Esophagus (tissue), 2 donors: ENCODE measurements around the gene HOXB7. TPM values are rescaled to one million over a fixed set of nuclear protein-coding genes. Genes with fewer than 3 reads are reported as not detected.
A peak's percentile ranks its signal among the peaks of the same experiment; 100 is the strongest.

Source experiments
- H3K27ac ChIP-seq, 2 donors: one replicate each; pipeline ENCODE4 v1.5.1; 2013; ENCODE audit warnings: low read depth in 2 of 2, mild to moderate bottlenecking in 2 of 2, inconsistent platforms in 1 of 2, low read length in 1 of 2, moderate library complexity in 1 of 2
- H3K27me3 ChIP-seq, 2 donors: one replicate each; pipeline ENCODE4 v1.6.1; 2013; ENCODE audit warnings: low read length in 2 of 2, control low read depth in 1 of 2, mild to moderate bottlenecking in 1 of 2; ENCODE audit not compliant: insufficient read depth in 2 of 2, control insufficient read depth in 1 of 2
- H3K36me3 ChIP-seq, 2 donors: one replicate each; pipeline ENCODE4 v1.6.1; 2013; ENCODE audit warnings: low read length in 1 of 2; ENCODE audit not compliant: control insufficient read depth in 2 of 2, insufficient read depth in 2 of 2
- H3K4me1 ChIP-seq, 2 donors: one replicate each; pipeline ENCODE4 v1.6.1; 2013; ENCODE audit warnings: low read length in 1 of 2; ENCODE audit not compliant: control insufficient read depth in 2 of 2, insufficient read depth in 2 of 2
- H3K4me3 ChIP-seq, 2 donors: one replicate each; pipeline ENCODE4 v1.5.1; 2013; ENCODE audit warnings: low read length in 2 of 2, mild to moderate bottlenecking in 2 of 2, low read depth in 1 of 2, moderate library complexity in 1 of 2
- H3K9me3 ChIP-seq, 2 donors: one replicate each; pipeline ENCODE4 v1.6.1; 2013; ENCODE audit warnings: mild to moderate bottlenecking in 2 of 2, low read depth in 1 of 2, low read length in 1 of 2, moderate library complexity in 1 of 2; ENCODE audit not compliant: control insufficient read depth in 2 of 2, insufficient read depth in 1 of 2
- WGBS, 2 donors: extraction: QIAGEN DNeasy Blood & Tissue Kit; methylation state at CpG; one replicate each; pipeline ENCODE4 v1.1.7; 2013; 5-methylcytosine and 5-hydroxymethylcytosine counted together
- polyA plus RNA-seq, 2 donors: library from polyadenylated mRNA; stranded (reverse); fragments of 200-250 nt; gene quantifications; one replicate each; pipeline ENCODE4 v1.2.3, GENCODE V29; 2013
- donor health status: healthy with polysubstance abuse.
- donor health status: Bipolar disorder and iron deficiency.

The HOXB7 gene
- polyA plus RNA-seq, 2 donors, result 0.27 to 0.39 TPM

DNA sequence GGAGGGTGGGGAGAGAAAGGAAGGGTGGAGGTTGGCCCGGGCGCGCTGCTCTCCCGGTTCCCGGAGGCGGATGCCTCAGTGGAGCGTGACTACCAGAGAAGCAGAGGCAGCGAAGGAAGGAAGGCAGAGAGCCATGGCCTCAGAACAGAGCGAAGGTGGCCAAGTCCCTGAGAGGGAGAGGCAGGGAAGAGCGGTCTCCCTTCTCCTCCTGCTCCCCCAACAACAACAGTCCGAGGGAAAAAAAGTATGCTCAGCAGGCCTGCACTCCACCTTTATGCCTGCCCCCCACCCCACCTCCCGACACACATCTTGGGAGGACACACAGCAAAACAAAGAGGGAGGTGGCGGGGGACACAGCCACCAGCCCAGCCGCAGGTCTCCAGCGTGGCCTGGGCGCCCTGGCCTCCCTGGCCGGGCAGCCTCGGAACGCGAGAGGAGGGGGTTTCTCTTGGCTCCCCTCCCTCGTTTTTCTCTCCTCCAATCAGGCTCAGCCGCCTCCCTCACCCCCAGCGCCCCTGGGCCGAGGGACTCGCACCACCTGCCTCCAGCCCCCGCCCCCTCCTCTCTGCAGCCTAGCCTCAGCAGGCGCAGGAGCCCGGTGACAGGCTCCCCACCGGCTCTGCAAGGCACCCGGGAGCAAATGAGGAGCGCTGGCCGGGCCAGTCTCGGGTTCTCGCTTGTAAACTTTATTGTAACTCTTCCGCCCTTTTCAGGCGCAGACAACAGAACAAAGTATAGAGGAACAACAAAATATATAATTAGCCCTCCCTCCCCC lies 1.1 kb upstream of the HOXB7 start:
- peaks cover 7 to 53% of the 10 kb centered on the region in 2 donors for H3K27me3 ChIP-seq
- H3K4me1 ChIP-seq, result peaks cover 6 to 11% of the 10 kb centered on the region in 2 donors

GRCh38 chr17:48611213-48611612 lies 396 bp upstream of the HOXB7 start:
- H3K4me3 ChIP-seq, result peak overlapping the region; percentile 41 to 56

More for the DNA sequence above, 1.1 kb upstream of the HOXB7 start:
- no peaks in the 10 kb centered on the region for H3K36me3 ChIP-seq
- H3K9me3 ChIP-seq, result no peaks in the 10 kb centered on the region
- no peak overlapping the region for H3K4me3 ChIP-seq
- no peak overlapping the region for H3K27ac ChIP-seq
- WGBS, 2 donors, result 9 to 10% methylated on average over 33 to 36 of the region's 36 CpGs

DNA sequence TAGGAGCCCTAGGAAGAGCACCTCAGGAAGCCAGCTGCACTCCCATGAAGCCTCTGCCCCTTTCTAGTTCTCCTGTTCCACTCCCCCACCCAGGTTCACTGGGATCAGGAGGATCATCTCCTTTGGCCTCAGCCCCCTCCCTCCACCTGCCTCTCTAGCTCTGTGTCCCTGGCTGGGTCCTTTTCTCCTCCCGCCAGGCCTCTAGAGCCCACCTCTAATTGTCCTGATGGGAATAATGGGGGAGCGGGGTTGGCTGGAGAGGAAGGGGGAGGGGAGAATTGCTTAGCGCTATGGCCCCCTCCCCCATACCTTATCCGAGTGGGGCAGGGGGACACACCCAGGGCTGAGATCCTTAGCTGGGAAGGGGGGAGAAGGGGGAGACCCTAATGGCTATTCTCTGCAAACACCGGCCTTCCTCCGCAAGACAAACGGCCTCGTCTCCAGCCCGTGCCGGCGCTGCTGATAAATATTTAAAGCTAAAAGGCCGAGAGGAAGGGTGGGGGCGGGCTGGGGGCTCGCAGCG lies 997 bp downstream of the HOXB7 start:
- H3K4me1 ChIP-seq, result peaks cover 6 to 11% of the 10 kb centered on the region in 2 donors
- no peaks in the 10 kb centered on the region for H3K9me3 ChIP-seq
- H3K27me3 ChIP-seq, result peaks cover 9 to 48% of the 10 kb centered on the region in 2 donors
- no peak overlapping the region for H3K27ac ChIP-seq
- 9 to 11% methylated on average over 15 of the region's 15 CpGs for whole genome bisulfite sequencing, 2 donors
- peak overlapping the region in 1 of 2 donors; percentile 56 for H3K4me3 ChIP-seq
- H3K36me3 ChIP-seq, result no peaks in the 10 kb centered on the region

More at GRCh38 chr17:48611213-48611612, 396 bp upstream of the HOXB7 start:
- no peaks in the 10 kb centered on the region for H3K36me3 ChIP-seq
- H3K4me1 ChIP-seq, result peaks cover 6 to 11% of the 10 kb centered on the region in 2 donors
- no peaks in the 10 kb centered on the region for H3K9me3 ChIP-seq
- WGBS, 2 donors, result 4 to 6% methylated on average over 22 of the region's 22 CpGs
- no peak overlapping the region for H3K27ac ChIP-seq
- peaks cover 6 to 51% of the 10 kb centered on the region in 2 donors for H3K27me3 ChIP-seq

DNA sequence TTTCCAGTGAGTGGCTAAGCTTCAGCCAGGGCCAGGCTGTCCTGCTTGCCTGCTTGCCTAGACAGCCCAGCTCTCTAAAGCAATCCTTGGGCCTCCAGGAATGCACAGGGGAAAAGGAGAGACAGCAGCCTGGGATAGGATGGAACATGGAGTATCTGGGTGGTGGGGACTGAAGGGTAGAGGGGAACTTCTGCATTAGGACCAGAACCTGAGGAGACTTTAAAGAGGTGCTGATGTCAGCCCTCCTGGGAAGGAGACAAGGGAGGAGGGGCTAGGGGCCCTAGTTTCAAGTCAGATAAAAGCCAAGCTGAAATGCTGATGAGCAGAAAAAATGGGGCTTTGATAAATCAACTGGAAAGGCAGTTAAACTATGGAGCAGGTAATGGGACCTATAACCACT lies 1.8 kb downstream of the HOXB7 start:
- H3K4me1 ChIP-seq, result peaks cover 2 to 8% of the 10 kb centered on the region in 2 donors
- H3K4me3 ChIP-seq, result no peak overlapping the region
- H3K36me3 ChIP-seq, result no peaks in the 10 kb centered on the region
- no peak overlapping the region for H3K27ac ChIP-seq
- H3K9me3 ChIP-seq, result no peaks in the 10 kb centered on the region
- H3K27me3 ChIP-seq, result peaks cover 3 to 47% of the 10 kb centered on the region in 2 donors

DNA sequence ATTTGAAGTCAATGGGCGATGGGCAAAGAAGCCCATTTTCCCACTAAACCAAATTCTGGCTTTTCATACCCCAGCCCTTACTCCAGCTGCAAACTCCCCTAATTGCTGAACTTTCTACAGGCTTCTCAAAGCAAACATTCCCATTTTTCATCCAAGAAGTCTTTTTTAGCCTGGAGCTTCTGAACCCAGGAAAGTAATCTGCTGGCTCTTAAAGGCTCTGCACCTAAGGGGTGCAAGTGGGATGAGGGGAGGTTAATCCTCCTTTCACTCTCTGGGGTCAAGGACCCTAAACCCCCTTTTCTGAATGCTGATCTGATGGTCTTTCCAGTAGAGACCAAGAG lies 2.4 kb downstream of the HOXB7 start:
- H3K4me3 ChIP-seq, result no peak overlapping the region
- WGBS, 2 donors, result 95 to 97% methylated on average over 1 of the region's 1 CpG
- H3K9me3 ChIP-seq, result no peaks in the 10 kb centered on the region
- H3K4me1 ChIP-seq, result peaks cover 2 to 7% of the 10 kb centered on the region in 2 donors
- no peak overlapping the region for H3K27ac ChIP-seq
- peaks cover 3 to 44% of the 10 kb centered on the region in 2 donors for H3K27me3 ChIP-seq
- no peaks in the 10 kb centered on the region for H3K36me3 ChIP-seq

GRCh38 chr17:48606892-48607614 lies 3.8 kb downstream of the HOXB7 start:
- Histone ChIP-seq H3K36me3 (no peaks in the 10 kb centered on the region), H3K4me1 (peaks cover 2 to 7% of the 10 kb centered on the region in 2 donors), H3K27ac (no peak overlapping the region), H3K9me3 (no peaks in the 10 kb centered on the region), H3K27me3 (peaks cover 3 to 38% of the 10 kb centered on the region in 2 donors), H3K4me3 (no peak overlapping the region)
- whole genome bisulfite sequencing, 2 donors, result 47 to 52% methylated on average over 9 of the region's 9 CpGs

- no peaks in the 10 kb centered on the region for H3K9me3 ChIP-seq
- no peak overlapping the region for H3K27ac ChIP-seq
- no peaks in the 10 kb centered on the region for H3K36me3 ChIP-seq
- H3K27me3 ChIP-seq, result peaks cover 3 to 39% of the 10 kb centered on the region in 2 donors
- 42 to 48% methylated on average over 41 of the region's 41 CpGs for WGBS, 2 donors
- H3K4me3 ChIP-seq, result no peak overlapping the region
- peaks cover 2 to 7% of the 10 kb centered on the region in 2 donors for H3K4me1 ChIP-seq
Observed at GRCh38 chr17:48605991-48606891, 4.6 kb downstream of the HOXB7 start.

DNA sequence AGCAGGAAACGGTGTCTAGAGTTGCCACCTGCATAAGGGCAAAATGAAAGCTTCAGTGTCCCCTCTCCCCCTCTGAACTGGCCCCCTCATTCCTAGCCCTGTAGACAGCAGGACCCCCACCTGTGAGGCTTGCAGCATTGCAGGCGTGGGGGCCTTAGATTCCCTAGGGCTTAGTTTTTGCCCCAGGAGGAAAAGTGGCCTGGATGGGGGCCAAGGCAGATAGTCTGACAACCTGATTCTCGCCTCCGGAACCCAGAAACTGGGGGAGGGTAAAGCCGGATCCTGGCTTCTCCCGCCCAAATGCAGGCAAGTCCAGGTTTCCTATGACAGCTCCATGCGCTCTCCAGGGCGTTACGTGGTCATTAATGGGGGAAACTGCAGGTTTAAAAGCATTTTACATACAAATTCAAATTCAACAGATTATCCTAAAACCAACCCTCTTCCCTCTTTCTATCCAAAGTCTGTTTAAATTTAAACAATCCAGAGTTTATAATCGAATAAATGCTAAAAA lies 5.4 kb downstream of the HOXB7 start:
- no peaks in the 10 kb centered on the region for H3K9me3 ChIP-seq
- peaks cover 3 to 33% of the 10 kb centered on the region in 2 donors for H3K27me3 ChIP-seq
- H3K36me3 ChIP-seq, result no peaks in the 10 kb centered on the region
- H3K4me1 ChIP-seq, result peaks cover 2 to 4% of the 10 kb centered on the region in 2 donors
- WGBS, 2 donors, result 30 to 31% methylated on average over 10 of the region's 10 CpGs
- H3K27ac ChIP-seq, result no peak overlapping the region
- no peak overlapping the region for H3K4me3 ChIP-seq
